ENCODE measurements around the gene SPG11. TPM values are rescaled to one million over a fixed set of nuclear protein-coding genes. Genes with fewer than 3 reads are reported as not detected.

The SPG11 gene
- total and polyA plus RNA-seq, 2 donors (not counting 1 experiment from before 2014, with no cell fraction given) = 134 to 219 TPM

DNA sequence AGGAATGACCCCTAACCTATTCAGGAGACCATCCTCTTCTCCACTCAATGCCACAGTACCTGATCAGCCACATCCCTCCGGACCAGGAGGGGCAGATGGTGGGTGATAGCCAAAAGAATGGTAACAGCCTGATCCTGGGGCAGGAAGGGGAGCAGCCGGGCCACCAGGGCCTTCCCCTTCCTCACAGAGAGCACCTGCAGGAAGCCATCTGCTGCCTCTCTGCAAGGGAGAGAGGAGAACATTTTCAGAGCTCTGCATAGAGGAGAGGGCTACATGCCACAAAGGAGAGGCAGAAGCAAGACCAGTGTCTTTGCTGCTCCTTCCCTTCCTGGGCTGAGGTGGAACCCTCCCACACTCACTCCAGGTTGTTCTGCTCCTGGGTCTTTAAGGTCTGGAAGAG, 5.5 kb upstream of the SPG11 start:
- ChIA-PET POLR2A (interaction anchor here (0.6 to 16.6 kb wide), 2 partner anchors 53 to 380 kb away, joined by 8 to 819 read pairs; partner anchors contain the start of genes B2M, GOLM2, PATL2 and TRIM69), CTCF (interaction anchor here (1.6 to 9.5 kb wide), 4 partner anchors 13 to 117 kb away, joined by 4 to 353 read pairs (median 6); partner anchors contain the start of genes B2M, PATL2 and TRIM69)
- Histone ChIP-seq H3K4me2 (replicated peaks; ENCODE audit: low read depth, low read length, poor library complexity, severe bottlenecking) (peak overlapping the region; percentile 25), H3K36me3 (replicated peaks in 1 of 2; ENCODE audit: control extremely low read depth in 1 of 2, control insufficient read depth in 1 of 2, extremely low read depth in 1 of 2, insufficient read depth in 2 of 2, low read length in 1 of 2) (no peaks in the 10 kb centered on the region), H3K9ac (ENCODE audit: low read length) (no peak overlapping the region), H3K79me2 (ENCODE audit: control insufficient read depth, insufficient read depth, low read length) (peaks cover 30% of the 10 kb centered on the region), H3K9me3 (ENCODE audit: control extremely low read depth in 1 of 3, control insufficient read depth in 2 of 3, insufficient read depth in 1 of 3, low read length in 2 of 3) (no peaks in the 10 kb centered on the region), H3K4me1 (ENCODE audit: control insufficient read depth in 2 of 2, insufficient read depth in 2 of 2, low read length in 2 of 2) (peaks cover 84 to 97% of the 10 kb centered on the region in 2 donors), H2AFZ (ENCODE audit: insufficient read depth, low read depth, low read length, poor library complexity, severe bottlenecking) (peak overlapping the region; percentile 5), H4K20me1 (ENCODE audit: control insufficient read depth, insufficient read depth, low read length, poor library complexity, severe bottlenecking) (no peaks in the 10 kb centered on the region), H3K4me3 (ENCODE audit: control extremely low read depth in 1 of 5, extremely low read depth in 1 of 5, insufficient read depth in 1 of 5, low read depth in 2 of 5, low read length in 4 of 5) (no peak overlapping the region), H3K27me3 (replicated peaks in 1 of 4; ENCODE audit: control extremely low read depth in 1 of 4, control insufficient read depth in 3 of 4, insufficient read depth in 4 of 4, low read length in 3 of 4) (no peaks in the 10 kb centered on the region), H3K27ac (ENCODE audit: low read length in 2 of 2) (peak overlapping the region; percentile 44 to 69)
- no peak for ATAC-seq (ENCODE audit: low read depth)
- WGBS (ENCODE audit: insufficient coverage) = 0% methylated on average over 1 of the region's 2 CpGs
- H3K27ac Mint-ChIP-seq = peak overlapping the region; percentile 95
- DNase-seq = peak; percentile 24
- intact Hi-C loops (cut with micrococcal nuclease) = no loop called here
- no peaks in the 10 kb centered on the region for H3K27me3 Mint-ChIP-seq
- H3K9me3 Mint-ChIP-seq (ENCODE audit: insufficient read depth) = no peaks in the 10 kb centered on the region
- H3K4me3 Mint-ChIP-seq = no peak overlapping the region
- H3K4me1 Mint-ChIP-seq = peaks cover 79% of the 10 kb centered on the region
- TF ChIP-seq EZH2 (IDR thresholded peaks at IDR 0.05; ENCODE audit: borderline replicate concordance, insufficient read depth, low read depth, low read length, poor library complexity, severe bottlenecking) (no peak), CTCF (IDR thresholded peaks at IDR 0.05) (no peak)

DNA sequence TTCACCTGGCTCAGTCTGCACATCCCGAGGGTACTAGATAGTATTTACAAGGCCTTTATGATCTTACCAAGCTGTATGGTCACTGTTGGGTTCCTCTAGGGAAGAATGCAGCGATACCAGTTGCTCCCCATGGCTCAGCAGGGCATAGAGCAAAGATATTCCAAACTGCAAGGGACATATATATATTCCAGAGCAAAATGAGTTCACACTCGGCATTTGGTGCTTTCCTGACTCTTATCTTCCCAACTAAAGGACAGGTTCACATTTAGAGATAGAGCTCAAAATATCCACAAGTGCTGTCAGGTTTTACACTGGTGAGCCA, 3.5 kb upstream of the SPG11 start:
- H4K20me1 ChIP-seq (ENCODE audit: control insufficient read depth, insufficient read depth, low read length, poor library complexity, severe bottlenecking) = no peaks in the 10 kb centered on the region
- Mint-ChIP-seq H3K4me3 (peak overlapping the region; percentile 78), H3K27me3 (no peaks in the 10 kb centered on the region), H3K4me1 (peaks cover 70% of the 10 kb centered on the region), H3K27ac (peak overlapping the region; percentile 96), H3K9me3 (ENCODE audit: insufficient read depth) (no peaks in the 10 kb centered on the region)
- intact Hi-C loops (cut with micrococcal nuclease) = no loop called here
- no peaks in the 10 kb centered on the region for H3K9me3 ChIP-seq (ENCODE audit: control extremely low read depth in 1 of 3, control insufficient read depth in 2 of 3, insufficient read depth in 1 of 3, low read length in 2 of 3)
- H3K9ac ChIP-seq (ENCODE audit: low read length) = peak overlapping the region; percentile 42
- 78% methylated on average over 1 of the region's 3 CpGs for WGBS (ENCODE audit: insufficient coverage)
- H3K27ac ChIP-seq (ENCODE audit: low read length in 2 of 2) = peak overlapping the region; percentile 72 to 96
- peak overlapping the region in 2 of 5 experiments; percentile 28 to 62 for H3K4me3 ChIP-seq (ENCODE audit: control extremely low read depth in 1 of 5, extremely low read depth in 1 of 5, insufficient read depth in 1 of 5, low read depth in 2 of 5, low read length in 4 of 5)
- peaks cover 28% of the 10 kb centered on the region for H3K79me2 ChIP-seq (ENCODE audit: control insufficient read depth, insufficient read depth, low read length)
- TF ChIP-seq EZH2 (IDR thresholded peaks at IDR 0.05; ENCODE audit: borderline replicate concordance, insufficient read depth, low read depth, low read length, poor library complexity, severe bottlenecking) = no peak
- no peak for TF ChIP-seq CTCF (IDR thresholded peaks at IDR 0.05)
- DNase-seq (no peak), ATAC-seq (ENCODE audit: low read depth) (no peak)
- peaks cover 76 to 88% of the 10 kb centered on the region in 2 donors for H3K4me1 ChIP-seq (ENCODE audit: control insufficient read depth in 2 of 2, insufficient read depth in 2 of 2, low read length in 2 of 2)
- H2AFZ ChIP-seq (ENCODE audit: insufficient read depth, low read depth, low read length, poor library complexity, severe bottlenecking) = peak overlapping the region; percentile 65
- no peaks in the 10 kb centered on the region for H3K27me3 ChIP-seq (replicated peaks in 1 of 4; ENCODE audit: control extremely low read depth in 1 of 4, control insufficient read depth in 3 of 4, insufficient read depth in 4 of 4, low read length in 3 of 4)
- H3K4me2 ChIP-seq (replicated peaks; ENCODE audit: low read depth, low read length, poor library complexity, severe bottlenecking) = peak overlapping the region; percentile 72
- ChIA-PET POLR2A (interaction anchor here (3.3 to 16.6 kb wide), 3 partner anchors 10 to 55 kb away, joined by 25 to 819 read pairs (median 51); partner anchors contain the start of genes B2M, PATL2 and TRIM69), CTCF (interaction anchor here (1.1 to 9.5 kb wide), 7 partner anchors 8 to 69 kb away, joined by 4 to 353 read pairs (median 22); partner anchors contain the start of genes B2M, PATL2 and TRIM69)
- H3K36me3 ChIP-seq (replicated peaks in 1 of 2; ENCODE audit: control extremely low read depth in 1 of 2, control insufficient read depth in 1 of 2, extremely low read depth in 1 of 2, insufficient read depth in 2 of 2, low read length in 1 of 2) = no peaks in the 10 kb centered on the region
